ENCODE results near the gene TRUB2. TPM values are rescaled to one million over a fixed set of nuclear protein-coding genes. Genes with fewer than 3 reads are reported as not detected.

Gene TRUB2
- polyA plus RNA-seq, 1 donor (not counting 4 experiments of a cell fraction or from before 2014, with no cell fraction given): 17.2 TPM

- FAIRE-seq (no peak), DNase-seq (ENCODE audit: low read depth, low spot score) (no peak)
- H4K20me1 ChIP-seq (ENCODE audit: control insufficient read depth, extremely low read depth, insufficient read depth, low read length): peaks cover 2% of the 10 kb centered on the region
- no peak overlapping the region for H3K4me3 ChIP-seq (ENCODE audit: control insufficient read depth in 2 of 3, extremely low read depth in 1 of 3, insufficient read depth in 2 of 3, low read depth in 1 of 3, low read length in 3 of 3)
- no peaks in the 10 kb centered on the region for H3K79me2 ChIP-seq (ENCODE audit: control insufficient read depth, insufficient read depth, low read length)
- peaks cover 15% of the 10 kb centered on the region for H3K4me1 ChIP-seq (ENCODE audit: control insufficient read depth, extremely low read depth, insufficient read depth, low read length)
- peaks cover 32 to 38% of the 10 kb centered on the region in 2 experiments for H3K36me3 ChIP-seq (ENCODE audit: control insufficient read depth in 2 of 2, extremely low read depth in 1 of 2, insufficient read depth in 2 of 2, low read length in 2 of 2)
- TF ChIP-seq CTCF (optimal IDR thresholded peaks at IDR 0.05 in 1 of 3, IDR thresholded peaks at IDR 0.05 in 1 of 3, conservative IDR thresholded peaks at IDR 0.05 in 1 of 3; ENCODE audit: extremely low read depth in 1 of 3, insufficient read depth in 2 of 3, low read length in 3 of 3): no peak
- TF ChIP-seq EZH2 (IDR thresholded peaks at IDR 0.05; ENCODE audit: low read length): no peak
- no peak overlapping the region for H3K9ac ChIP-seq (ENCODE audit: control insufficient read depth, extremely low read depth, insufficient read depth, low read length)
- H3K9me3 ChIP-seq (ENCODE audit: control insufficient read depth, low read depth, low read length): no peaks in the 10 kb centered on the region
- no peak overlapping the region for H3K4me2 ChIP-seq (ENCODE audit: control insufficient read depth, extremely low read depth, insufficient read depth, low read depth, low read length)
- H3K27me3 ChIP-seq (ENCODE audit: control insufficient read depth, extremely low read depth, insufficient read depth, low read length): no peaks in the 10 kb centered on the region
- H3K27ac ChIP-seq (ENCODE audit: control insufficient read depth, insufficient read depth, low read length): no peak overlapping the region
- H3K9me1 ChIP-seq (ENCODE audit: control insufficient read depth, extremely low read depth, insufficient read depth, low read length): peaks cover 2% of the 10 kb centered on the region
- H2AFZ ChIP-seq (ENCODE audit: control insufficient read depth, low read length): no peak overlapping the region
- dilution Hi-C loops (cut with MboI; ENCODE audit: extremely low pct_ligation_motif_present, low sequenced_read_pairs): no loop called here
Observed at GRCh38 chr9:128266868-128267590, 55.2 kb downstream of the TRUB2 start.

DNA sequence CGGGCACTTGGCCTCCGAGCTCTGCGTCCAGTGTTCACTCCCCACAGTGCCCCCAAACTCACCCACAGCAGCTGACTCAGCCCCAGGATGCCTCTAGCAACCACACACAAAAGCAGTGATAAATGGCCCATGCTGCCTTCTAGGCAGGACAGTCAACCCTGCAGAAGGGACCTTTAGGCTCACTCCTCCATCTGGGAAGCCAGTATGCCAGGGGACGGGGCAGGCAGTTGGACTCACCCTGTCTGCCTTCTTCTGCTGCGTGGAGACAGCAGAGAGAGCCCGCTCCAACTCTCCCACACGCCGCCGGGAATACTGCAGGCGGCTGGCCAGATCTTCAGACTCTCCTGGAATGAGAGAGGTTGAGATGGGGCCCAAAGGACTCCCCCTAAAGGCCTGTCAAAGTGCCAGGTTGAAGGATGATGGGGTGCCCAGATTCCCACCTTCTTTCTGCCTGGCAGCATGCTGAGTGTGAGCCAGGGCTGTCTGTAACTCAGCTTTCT, 56.8 kb downstream of the TRUB2 start:
- Histone ChIP-seq H2AFZ (ENCODE audit: control insufficient read depth, low read length) (no peak overlapping the region), H3K79me2 (ENCODE audit: control insufficient read depth, insufficient read depth, low read length) (no peaks in the 10 kb centered on the region), H3K4me2 (ENCODE audit: control insufficient read depth, extremely low read depth, insufficient read depth, low read depth, low read length) (no peak overlapping the region), H3K9me1 (ENCODE audit: control insufficient read depth, extremely low read depth, insufficient read depth, low read length) (peaks cover 2% of the 10 kb centered on the region), H3K27ac (ENCODE audit: control insufficient read depth, insufficient read depth, low read length) (no peak overlapping the region), H3K4me1 (ENCODE audit: control insufficient read depth, extremely low read depth, insufficient read depth, low read length) (no peaks in the 10 kb centered on the region), H3K27me3 (ENCODE audit: control insufficient read depth, extremely low read depth, insufficient read depth, low read length) (no peaks in the 10 kb centered on the region), H3K36me3 (ENCODE audit: control insufficient read depth in 2 of 2, extremely low read depth in 1 of 2, insufficient read depth in 2 of 2, low read length in 2 of 2) (peaks cover 31 to 42% of the 10 kb centered on the region in 2 experiments), H4K20me1 (ENCODE audit: control insufficient read depth, extremely low read depth, insufficient read depth, low read length) (peaks cover 5% of the 10 kb centered on the region), H3K9me3 (ENCODE audit: control insufficient read depth, low read depth, low read length) (no peaks in the 10 kb centered on the region), H3K4me3 (ENCODE audit: control insufficient read depth in 2 of 3, extremely low read depth in 1 of 3, insufficient read depth in 2 of 3, low read depth in 1 of 3, low read length in 3 of 3) (no peak overlapping the region), H3K9ac (ENCODE audit: control insufficient read depth, extremely low read depth, insufficient read depth, low read length) (no peak overlapping the region)
- TF ChIP-seq CTCF (optimal IDR thresholded peaks at IDR 0.05 in 1 of 3, IDR thresholded peaks at IDR 0.05 in 1 of 3, conservative IDR thresholded peaks at IDR 0.05 in 1 of 3; ENCODE audit: extremely low read depth in 1 of 3, insufficient read depth in 2 of 3, low read length in 3 of 3) (no peak), EZH2 (IDR thresholded peaks at IDR 0.05; ENCODE audit: low read length) (no peak)
- no peak for DNase-seq (ENCODE audit: low read depth, low spot score)
- FAIRE-seq: no peak
- dilution Hi-C loops (cut with MboI; ENCODE audit: extremely low pct_ligation_motif_present, low sequenced_read_pairs): no loop called here

All from keratinocyte (primary cell).